Ovary (tissue), 9 donors: ENCODE measurements around the gene SLC24A4. TPM values are rescaled to one million over a fixed set of nuclear protein-coding genes. Genes with fewer than 3 reads are reported as not detected.

Source experiments
- DNase-seq, 5 donors: peaks; one replicate each; pipeline ENCODE4 v3.0.0-alpha.2; 2019 to 2020
- H3K27ac ChIP-seq, 2 donors: fragments of 200-600 bp; one replicate each; pipeline versions ENCODE4 v1.5.1 to v1.8.0; 2019 to 2022
- H3K27me3 ChIP-seq: fragments of 200-600 bp; one replicate; pipeline ENCODE4 v1.8.0; 2022
- H3K36me3 ChIP-seq: fragments of 200-600 bp; sonication (generic); one replicate; pipeline ENCODE4 v1.5.1; 2019
- H3K4me1 ChIP-seq: one replicate; pipeline ENCODE4 v1.8.1; 2013; ENCODE audit warnings: mild to moderate bottlenecking, moderate library complexity; ENCODE audit not compliant: insufficient read depth
- H3K4me3 ChIP-seq: fragments of 200-600 bp; sonication (generic); one replicate; pipeline ENCODE4 v1.5.1; 2017
- H3K9me3 ChIP-seq, 2 donors: fragments of 200-600 bp in 1 of 2; sonication (generic) in 1 of 2; one replicate each; pipeline versions ENCODE4 v1.5.1 to v1.8.1; 2013 to 2019; ENCODE audit warnings: mild to moderate bottlenecking in 1 of 2, moderate library complexity in 1 of 2
- EP300 ChIP-seq: sonication (generic); formaldehyde crosslinking; IDR thresholded peaks from one replicate; pipeline ENCODE4 v1.6.1; 2017; ENCODE audit warnings: antibody characterized with exemption
- POLR2A ChIP-seq: fragments of 450-650 bp; IDR thresholded peaks from one replicate; pipeline ENCODE4 v1.6.1; 2017; ENCODE audit warnings: antibody characterized with exemption, mild to moderate bottlenecking, moderate library complexity
- WGBS, 3 donors: extraction: QIAGEN DNeasy Blood & Tissue Kit in 1 of 3; methylation state at CpG; one replicate each; pipeline versions ENCODE4 v1.1.5 to v1.1.7; 2013 to 2017; 5-methylcytosine and 5-hydroxymethylcytosine counted together
- intact Hi-C, 4 donors: fragments of 100-400 bp; cut with DNase I; formaldehyde crosslinking; loops; one replicate each; pipeline versions ENCODE4 v1.11.0 to v1.15.1; 2022 to 2023
- polyA plus RNA-seq, 2 donors: library from polyadenylated mRNA; stranded (reverse); fragments of 200-250 nt in 1 of 2; fragments of 350-450 nt in 1 of 2; fragmentation: Illumina TruSeq in 1 of 2; extraction: RNeasy Lipid Tissue Mini Kit (QIAGEN cat#74804) in 1 of 2; gene quantifications; one replicate each; pipeline ENCODE4 v1.2.3, GENCODE V29; 2013 to 2014
- total RNA-seq, 7 donors: library from RNA; depleted of rRNA in 2 of 7; stranded (reverse); fragments of >200 nt in 2 of 7; fragmentation: NEBNext Ultra II Directional in 3 of 7; extraction: Animal tissue kit (Norgen Biotek cat#: 25700) in 3 of 7; gene quantifications; one replicate each; pipeline versions ENCODE4 v1.1.0 to v1.2.4, GENCODE V29; 2016 to 2023
- TF ChIP-seq, protein P1 (sequence below), 3 donors: fragments of 450-650 bp in 2 of 3; fragments of 200-600 bp in 1 of 3; IDR thresholded peaks; one replicate each; pipeline versions ENCODE4 v1.5.1 to v1.8.0; 2016 to 2022; ENCODE audit warnings: antibody characterized with exemption in 3 of 3, mild to moderate bottlenecking in 1 of 3
- donor health status: DM: no; HTN: no; CAD: no; lungs with moderate emphysema.
- donor health status: DM: no; HTN: no; CAD: no.
- donor health status: Bipolar disorder and iron deficiency.
- donor health status: DM: yes; HTN: yes; CAD: no.
- donor health status: DM: no; HTN: no; CAD: no.
- donor health status: DM: yes; HTN: yes; CAD: no.

Gene SLC24A4
- total and polyA plus RNA-seq, 9 donors, result 0.10 to 0.98 (median 0.24) TPM

DNA sequence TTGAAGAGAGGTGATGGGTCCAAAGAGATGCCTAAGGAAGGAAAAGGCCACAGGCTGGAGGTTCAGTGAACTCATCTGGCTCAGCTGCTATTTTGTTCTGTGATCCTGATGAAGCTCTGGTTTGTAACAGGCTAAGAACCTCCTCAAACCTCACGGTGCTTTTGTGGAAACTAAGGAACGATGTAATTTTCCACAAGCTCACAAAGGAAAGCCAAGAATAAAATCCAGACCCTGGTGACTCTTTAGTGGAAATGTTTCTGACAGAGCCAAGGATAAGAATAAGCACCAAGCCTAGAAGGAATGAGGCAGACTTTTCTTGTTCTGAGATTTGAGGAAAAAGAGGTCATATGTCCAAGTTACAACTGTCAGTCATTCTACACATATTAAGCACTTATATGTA, 93.6 kb downstream of the SLC24A4 start:
- H3K36me3 ChIP-seq, result no peaks in the 10 kb centered on the region
- no peaks in the 10 kb centered on the region for H3K27me3 ChIP-seq
- H3K9me3 ChIP-seq, result no peaks in the 10 kb centered on the region
- peaks cover 2% of the 10 kb centered on the region for H3K4me1 ChIP-seq
- H3K27ac ChIP-seq, result no peak overlapping the region
- intact Hi-C loops, result no loop called here
- no peak for DNase-seq
- 70 to 87% (median 83%) methylated on average over 2 of the region's 2 CpGs for WGBS, 3 donors
- no peak for TF ChIP-seq EP300
- TF ChIP-seq, protein P1, sequence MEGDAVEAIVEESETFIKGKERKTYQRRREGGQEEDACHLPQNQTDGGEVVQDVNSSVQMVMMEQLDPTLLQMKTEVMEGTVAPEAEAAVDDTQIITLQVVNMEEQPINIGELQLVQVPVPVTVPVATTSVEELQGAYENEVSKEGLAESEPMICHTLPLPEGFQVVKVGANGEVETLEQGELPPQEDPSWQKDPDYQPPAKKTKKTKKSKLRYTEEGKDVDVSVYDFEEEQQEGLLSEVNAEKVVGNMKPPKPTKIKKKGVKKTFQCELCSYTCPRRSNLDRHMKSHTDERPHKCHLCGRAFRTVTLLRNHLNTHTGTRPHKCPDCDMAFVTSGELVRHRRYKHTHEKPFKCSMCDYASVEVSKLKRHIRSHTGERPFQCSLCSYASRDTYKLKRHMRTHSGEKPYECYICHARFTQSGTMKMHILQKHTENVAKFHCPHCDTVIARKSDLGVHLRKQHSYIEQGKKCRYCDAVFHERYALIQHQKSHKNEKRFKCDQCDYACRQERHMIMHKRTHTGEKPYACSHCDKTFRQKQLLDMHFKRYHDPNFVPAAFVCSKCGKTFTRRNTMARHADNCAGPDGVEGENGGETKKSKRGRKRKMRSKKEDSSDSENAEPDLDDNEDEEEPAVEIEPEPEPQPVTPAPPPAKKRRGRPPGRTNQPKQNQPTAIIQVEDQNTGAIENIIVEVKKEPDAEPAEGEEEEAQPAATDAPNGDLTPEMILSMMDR (IDR thresholded peaks at IDR 0.05), result no peak
- TF ChIP-seq POLR2A, result no peak
- no peak overlapping the region for H3K4me3 ChIP-seq

DNA sequence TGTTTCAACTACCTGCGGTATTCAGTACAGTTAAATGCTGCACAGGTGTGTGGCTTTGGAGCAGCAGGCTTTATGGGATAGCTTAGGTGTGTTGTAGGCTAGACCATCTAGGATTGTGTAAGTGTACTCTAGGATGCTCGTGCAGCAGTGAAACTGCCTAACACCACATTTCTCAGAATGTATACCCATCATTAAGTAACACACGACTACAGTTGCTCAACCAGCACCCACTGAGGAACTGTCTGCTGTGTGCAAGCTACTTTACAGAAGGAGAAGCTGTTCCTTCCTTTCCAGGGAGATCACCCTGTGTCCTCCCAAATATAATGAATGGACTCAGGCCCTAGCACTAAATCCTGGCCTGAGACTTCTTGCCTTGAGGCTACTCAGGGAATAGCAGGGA, 94.8 kb downstream of the SLC24A4 start:
- peaks cover 2% of the 10 kb centered on the region for H3K4me1 ChIP-seq
- H3K27me3 ChIP-seq, result no peaks in the 10 kb centered on the region
- H3K9me3 ChIP-seq, result no peaks in the 10 kb centered on the region
- TF ChIP-seq POLR2A, result no peak
- intact Hi-C loops, result no loop called here
- WGBS, 3 donors, result 86 to 92% (median 91%) methylated on average over 3 of the region's 3 CpGs
- no peak overlapping the region for H3K27ac ChIP-seq
- no peaks in the 10 kb centered on the region for H3K36me3 ChIP-seq
- no peak overlapping the region for H3K4me3 ChIP-seq
- DNase-seq, result no peak

DNA sequence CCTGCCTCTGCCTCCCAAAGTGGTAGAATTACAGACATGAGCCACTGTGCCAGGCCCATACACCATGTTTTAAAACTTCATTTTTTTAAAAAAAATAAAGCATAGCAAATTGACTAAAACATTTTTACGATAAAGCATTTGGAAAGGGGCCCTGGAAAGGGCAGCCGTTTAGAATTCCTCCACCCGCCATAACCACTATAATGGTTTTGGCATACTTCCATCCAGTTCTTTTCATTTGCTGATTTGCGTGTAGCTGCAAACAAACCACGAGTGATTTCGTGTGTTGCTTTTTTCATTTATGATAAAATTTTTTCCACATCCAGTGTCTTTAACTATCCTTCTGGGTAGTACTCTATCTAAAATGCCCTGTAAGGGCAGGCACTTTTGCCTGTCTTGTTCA, 98.8 kb downstream of the SLC24A4 start:
- Histone ChIP-seq H3K4me1 (peaks cover 2% of the 10 kb centered on the region), H3K4me3 (no peak overlapping the region), H3K9me3 (no peaks in the 10 kb centered on the region), H3K36me3 (no peaks in the 10 kb centered on the region), H3K27me3 (no peaks in the 10 kb centered on the region), H3K27ac (no peak overlapping the region)
- intact Hi-C loops, result no loop called here
- WGBS, 3 donors, result 5 to 9% (median 7%) methylated on average over 6 of the region's 6 CpGs
- no peak for DNase-seq
- TF ChIP-seq EP300 (no peak), POLR2A (no peak)
- TF ChIP-seq, protein P1 (IDR thresholded peaks at IDR 0.05), result no peak

DNA sequence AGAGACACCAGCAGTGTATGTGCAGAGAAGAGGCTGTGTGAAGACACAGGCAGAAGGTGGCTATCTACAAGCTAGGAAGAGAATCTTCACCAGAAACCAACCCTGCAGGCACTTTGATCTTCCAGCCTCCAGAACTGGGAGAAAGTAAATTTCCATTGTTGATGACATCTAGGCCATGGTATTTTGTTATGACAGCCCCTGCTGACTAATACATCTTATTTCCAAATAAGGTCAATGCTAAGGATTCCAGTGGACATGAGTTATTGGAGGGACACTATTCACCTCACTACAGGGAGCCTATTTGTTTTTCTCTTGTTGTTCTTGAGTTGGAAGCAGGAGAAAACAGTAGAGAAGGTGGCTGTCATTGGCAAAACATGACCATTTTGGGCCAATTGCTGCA, 102.1 kb downstream of the SLC24A4 start:
- Histone ChIP-seq H3K27ac (no peak overlapping the region), H3K4me3 (no peak overlapping the region), H3K4me1 (peaks cover 2% of the 10 kb centered on the region), H3K9me3 (no peaks in the 10 kb centered on the region), H3K36me3 (no peaks in the 10 kb centered on the region), H3K27me3 (no peaks in the 10 kb centered on the region)
- TF ChIP-seq EP300, result no peak
- TF ChIP-seq, protein P1 (IDR thresholded peaks at IDR 0.05), result no peak
- TF ChIP-seq POLR2A, result no peak
- intact Hi-C loops, result no loop called here
- DNase-seq, result no peak

DNA sequence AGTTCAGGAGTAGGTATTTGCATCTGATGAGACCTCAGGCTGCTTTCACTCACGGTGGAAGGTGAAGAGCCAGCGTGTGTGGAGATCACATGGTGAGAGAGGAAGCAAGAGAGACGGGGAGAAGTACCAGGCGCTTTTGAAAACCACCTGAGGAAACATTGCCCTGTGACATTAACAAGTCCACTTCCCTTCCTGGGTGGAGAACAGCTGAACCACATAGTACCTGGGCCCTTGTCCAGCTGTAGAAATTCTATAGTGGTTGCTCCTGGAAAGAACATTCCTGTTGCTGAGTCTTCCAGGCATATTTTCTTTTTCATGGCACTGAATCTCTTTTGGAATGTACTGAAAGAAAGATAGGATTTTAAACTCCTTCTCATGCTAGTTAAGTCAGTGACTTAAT, 103.3 kb downstream of the SLC24A4 start:
- Histone ChIP-seq H3K27ac (no peak overlapping the region), H3K4me1 (peaks cover 2% of the 10 kb centered on the region), H3K27me3 (no peaks in the 10 kb centered on the region), H3K9me3 (no peaks in the 10 kb centered on the region), H3K4me3 (no peak overlapping the region), H3K36me3 (no peaks in the 10 kb centered on the region)
- intact Hi-C loops, result no loop called here
- WGBS, 3 donors, result 46 to 51% (median 48%) methylated on average over 4 of the region's 4 CpGs
- no peak for DNase-seq
- TF ChIP-seq POLR2A (no peak), EP300 (no peak)
- TF ChIP-seq, protein P1 (IDR thresholded peaks at IDR 0.05), result no peak
